Measurements from ENCODE around the gene USP7.

DNA sequence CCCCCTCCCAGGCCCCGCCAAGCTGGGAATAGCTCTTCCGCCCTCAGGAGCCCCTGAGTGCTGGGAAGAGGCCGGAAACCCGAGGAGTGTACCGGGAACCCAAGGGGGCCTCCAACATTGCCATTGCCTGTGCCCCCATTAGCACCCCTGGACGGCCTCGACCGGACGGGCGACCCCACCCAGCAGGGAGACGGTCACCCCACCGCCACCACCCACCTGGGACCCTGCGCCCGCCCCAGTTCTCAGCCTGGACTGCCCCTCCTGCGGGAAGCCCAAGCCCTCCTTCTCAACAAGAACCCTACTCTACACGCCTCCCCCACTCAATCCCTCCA is 96.9 kb downstream of the USP7 start:
- TF ChIP-seq, protein P1, sequence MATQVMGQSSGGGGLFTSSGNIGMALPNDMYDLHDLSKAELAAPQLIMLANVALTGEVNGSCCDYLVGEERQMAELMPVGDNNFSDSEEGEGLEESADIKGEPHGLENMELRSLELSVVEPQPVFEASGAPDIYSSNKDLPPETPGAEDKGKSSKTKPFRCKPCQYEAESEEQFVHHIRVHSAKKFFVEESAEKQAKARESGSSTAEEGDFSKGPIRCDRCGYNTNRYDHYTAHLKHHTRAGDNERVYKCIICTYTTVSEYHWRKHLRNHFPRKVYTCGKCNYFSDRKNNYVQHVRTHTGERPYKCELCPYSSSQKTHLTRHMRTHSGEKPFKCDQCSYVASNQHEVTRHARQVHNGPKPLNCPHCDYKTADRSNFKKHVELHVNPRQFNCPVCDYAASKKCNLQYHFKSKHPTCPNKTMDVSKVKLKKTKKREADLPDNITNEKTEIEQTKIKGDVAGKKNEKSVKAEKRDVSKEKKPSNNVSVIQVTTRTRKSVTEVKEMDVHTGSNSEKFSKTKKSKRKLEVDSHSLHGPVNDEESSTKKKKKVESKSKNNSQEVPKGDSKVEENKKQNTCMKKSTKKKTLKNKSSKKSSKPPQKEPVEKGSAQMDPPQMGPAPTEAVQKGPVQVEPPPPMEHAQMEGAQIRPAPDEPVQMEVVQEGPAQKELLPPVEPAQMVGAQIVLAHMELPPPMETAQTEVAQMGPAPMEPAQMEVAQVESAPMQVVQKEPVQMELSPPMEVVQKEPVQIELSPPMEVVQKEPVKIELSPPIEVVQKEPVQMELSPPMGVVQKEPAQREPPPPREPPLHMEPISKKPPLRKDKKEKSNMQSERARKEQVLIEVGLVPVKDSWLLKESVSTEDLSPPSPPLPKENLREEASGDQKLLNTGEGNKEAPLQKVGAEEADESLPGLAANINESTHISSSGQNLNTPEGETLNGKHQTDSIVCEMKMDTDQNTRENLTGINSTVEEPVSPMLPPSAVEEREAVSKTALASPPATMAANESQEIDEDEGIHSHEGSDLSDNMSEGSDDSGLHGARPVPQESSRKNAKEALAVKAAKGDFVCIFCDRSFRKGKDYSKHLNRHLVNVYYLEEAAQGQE (IDR thresholded peaks at IDR 0.05; ENCODE audit: insufficient replicate concordance, low read depth) = no peak
- TF ChIP-seq POLR2AphosphoS5 (IDR thresholded peaks at IDR 0.05; ENCODE audit: low read depth) = no peak
- TF ChIP-seq, protein P2, sequence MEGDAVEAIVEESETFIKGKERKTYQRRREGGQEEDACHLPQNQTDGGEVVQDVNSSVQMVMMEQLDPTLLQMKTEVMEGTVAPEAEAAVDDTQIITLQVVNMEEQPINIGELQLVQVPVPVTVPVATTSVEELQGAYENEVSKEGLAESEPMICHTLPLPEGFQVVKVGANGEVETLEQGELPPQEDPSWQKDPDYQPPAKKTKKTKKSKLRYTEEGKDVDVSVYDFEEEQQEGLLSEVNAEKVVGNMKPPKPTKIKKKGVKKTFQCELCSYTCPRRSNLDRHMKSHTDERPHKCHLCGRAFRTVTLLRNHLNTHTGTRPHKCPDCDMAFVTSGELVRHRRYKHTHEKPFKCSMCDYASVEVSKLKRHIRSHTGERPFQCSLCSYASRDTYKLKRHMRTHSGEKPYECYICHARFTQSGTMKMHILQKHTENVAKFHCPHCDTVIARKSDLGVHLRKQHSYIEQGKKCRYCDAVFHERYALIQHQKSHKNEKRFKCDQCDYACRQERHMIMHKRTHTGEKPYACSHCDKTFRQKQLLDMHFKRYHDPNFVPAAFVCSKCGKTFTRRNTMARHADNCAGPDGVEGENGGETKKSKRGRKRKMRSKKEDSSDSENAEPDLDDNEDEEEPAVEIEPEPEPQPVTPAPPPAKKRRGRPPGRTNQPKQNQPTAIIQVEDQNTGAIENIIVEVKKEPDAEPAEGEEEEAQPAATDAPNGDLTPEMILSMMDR (IDR thresholded peaks at IDR 0.05; ENCODE audit: insufficient read depth, low read length) = no peak
- no peak for TF ChIP-seq GABPA (IDR thresholded peaks at IDR 0.05; ENCODE audit: low read depth)
- no peak for TF ChIP-seq SPI1 (IDR thresholded peaks at IDR 0.05; ENCODE audit: borderline replicate concordance, low read depth)

Measured in HL-60 (cell line).